OCI-LY7 (cell line): Measurements from ENCODE around the gene R3HCC1L.

ENCODE experiments used
- CTCF ChIP-seq: fragments of 200-600 bp; sonication (generic); conservative IDR thresholded peaks from 2 replicates; pipeline ENCODE4 v1.5.1; 2014; ENCODE audit warnings: mild to moderate bottlenecking, antibody characterized with exemption, low read length, moderate library complexity, mixed read lengths
- EZH2phosphoT487 ChIP-seq: fragments of 200-600 bp; sonication (generic); IDR thresholded peaks from 2 replicates; pipeline ENCODE4 v1.6.1; 2018; ENCODE audit warnings: low read depth, borderline replicate concordance, mild to moderate bottlenecking, mixed run types, antibody characterized with exemption, low read length, moderate library complexity, mixed read lengths

DNA sequence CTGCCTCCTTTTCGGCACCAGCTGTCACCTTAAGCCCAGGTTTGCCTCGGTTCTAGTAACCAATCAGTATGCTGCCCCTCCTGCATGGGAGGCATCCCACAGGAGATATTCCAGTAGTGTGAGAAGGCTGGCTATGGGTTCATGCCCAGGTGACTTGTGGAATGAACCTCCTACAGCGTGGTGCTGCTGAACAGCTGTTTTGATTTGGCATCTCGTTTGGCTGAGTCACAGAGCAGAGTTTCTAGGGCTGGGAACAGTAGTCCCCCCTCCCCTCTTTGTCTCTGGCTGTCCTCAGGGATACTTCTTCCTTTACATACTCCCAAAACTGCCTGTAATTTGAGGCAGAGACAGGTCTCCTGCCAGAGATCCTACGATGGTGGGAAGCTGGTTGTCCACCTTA, 16.1 kb downstream of the R3HCC1L start:
- TF ChIP-seq CTCF (no peak), EZH2phosphoT487 (no peak)
